Myocyte (in vitro differentiated cells): Measurements from ENCODE around the gene RRP12. TPM values are rescaled to one million over a fixed set of nuclear protein-coding genes. Genes with fewer than 3 reads are reported as not detected.
"Not testable (repeated sequence)": the region's sequence is repeated elsewhere in the genome, so short reads cannot be mapped to it uniquely, and the experiment has no call there.

Experiments used
- DNase-seq: peaks from one replicate; pipeline ENCODE4 v3.0.0-alpha.2; 2012; ENCODE audit warnings: low read depth
- polyA plus RNA-seq: library from polyadenylated mRNA; unstranded; fragments of >200 nt; gene quantifications from one replicate; pipeline ENCODE4 v1.2.1, GENCODE V29; 2012; ENCODE audit warnings: missing spikeins
- total RNA-seq: library from RNA; depleted of rRNA; stranded (reverse); fragments of >200 nt; gene quantifications from 2 replicates; pipeline ENCODE4 v1.2.3, GENCODE V29; 2014

Gene RRP12, protein sequence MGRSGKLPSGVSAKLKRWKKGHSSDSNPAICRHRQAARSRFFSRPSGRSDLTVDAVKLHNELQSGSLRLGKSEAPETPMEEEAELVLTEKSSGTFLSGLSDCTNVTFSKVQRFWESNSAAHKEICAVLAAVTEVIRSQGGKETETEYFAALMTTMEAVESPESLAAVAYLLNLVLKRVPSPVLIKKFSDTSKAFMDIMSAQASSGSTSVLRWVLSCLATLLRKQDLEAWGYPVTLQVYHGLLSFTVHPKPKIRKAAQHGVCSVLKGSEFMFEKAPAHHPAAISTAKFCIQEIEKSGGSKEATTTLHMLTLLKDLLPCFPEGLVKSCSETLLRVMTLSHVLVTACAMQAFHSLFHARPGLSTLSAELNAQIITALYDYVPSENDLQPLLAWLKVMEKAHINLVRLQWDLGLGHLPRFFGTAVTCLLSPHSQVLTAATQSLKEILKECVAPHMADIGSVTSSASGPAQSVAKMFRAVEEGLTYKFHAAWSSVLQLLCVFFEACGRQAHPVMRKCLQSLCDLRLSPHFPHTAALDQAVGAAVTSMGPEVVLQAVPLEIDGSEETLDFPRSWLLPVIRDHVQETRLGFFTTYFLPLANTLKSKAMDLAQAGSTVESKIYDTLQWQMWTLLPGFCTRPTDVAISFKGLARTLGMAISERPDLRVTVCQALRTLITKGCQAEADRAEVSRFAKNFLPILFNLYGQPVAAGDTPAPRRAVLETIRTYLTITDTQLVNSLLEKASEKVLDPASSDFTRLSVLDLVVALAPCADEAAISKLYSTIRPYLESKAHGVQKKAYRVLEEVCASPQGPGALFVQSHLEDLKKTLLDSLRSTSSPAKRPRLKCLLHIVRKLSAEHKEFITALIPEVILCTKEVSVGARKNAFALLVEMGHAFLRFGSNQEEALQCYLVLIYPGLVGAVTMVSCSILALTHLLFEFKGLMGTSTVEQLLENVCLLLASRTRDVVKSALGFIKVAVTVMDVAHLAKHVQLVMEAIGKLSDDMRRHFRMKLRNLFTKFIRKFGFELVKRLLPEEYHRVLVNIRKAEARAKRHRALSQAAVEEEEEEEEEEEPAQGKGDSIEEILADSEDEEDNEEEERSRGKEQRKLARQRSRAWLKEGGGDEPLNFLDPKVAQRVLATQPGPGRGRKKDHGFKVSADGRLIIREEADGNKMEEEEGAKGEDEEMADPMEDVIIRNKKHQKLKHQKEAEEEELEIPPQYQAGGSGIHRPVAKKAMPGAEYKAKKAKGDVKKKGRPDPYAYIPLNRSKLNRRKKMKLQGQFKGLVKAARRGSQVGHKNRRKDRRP (N-terminal part only)
- total RNA-seq = 25.6 and 26.5 TPM in 2 replicates
- polyA plus RNA-seq = 28.1 TPM

DNA sequence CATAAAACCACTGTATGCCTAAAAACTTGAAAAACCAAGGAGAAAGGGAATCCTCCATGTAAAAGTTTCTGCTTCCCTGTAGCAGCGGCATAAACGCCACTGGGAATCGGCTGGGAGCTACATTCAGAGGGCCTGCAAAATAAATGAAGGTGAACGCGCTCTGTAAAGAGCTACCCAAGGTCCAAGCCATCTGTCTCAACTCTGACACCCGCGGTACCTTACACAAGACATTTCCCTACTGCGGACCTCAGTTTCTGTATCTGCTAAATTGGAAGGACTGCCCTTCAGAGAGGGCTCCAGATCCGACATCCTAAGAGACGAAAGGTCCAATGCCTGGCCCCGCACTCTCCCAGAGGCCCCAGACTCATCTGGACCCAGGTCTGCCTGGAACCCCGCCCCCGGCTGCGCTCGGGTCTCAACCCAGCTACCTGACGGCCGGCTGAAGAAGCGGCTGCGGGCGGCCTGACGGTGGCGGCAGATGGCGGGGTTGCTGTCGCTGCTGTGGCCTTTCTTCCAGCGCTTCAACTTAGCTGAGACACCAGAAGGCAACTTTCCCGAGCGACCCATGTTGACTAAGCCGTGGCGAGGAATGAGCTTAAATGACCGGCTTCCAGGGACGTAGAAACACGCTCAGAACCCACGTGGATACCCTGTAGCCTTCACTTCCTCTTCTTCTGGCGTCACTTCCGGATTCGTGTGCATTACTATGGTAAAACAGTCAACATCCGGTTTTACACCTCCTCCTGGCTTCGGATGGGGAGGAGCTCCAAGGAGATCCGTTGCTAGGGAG lies at the start of gene RRP12:
TSS of gene RRP12 (minus strand) at position 676 of the 790 bp plus-strand sequence. CDS start at position 567, 109 bp downstream.
- DNase-seq = peak; percentile 99

DNA sequence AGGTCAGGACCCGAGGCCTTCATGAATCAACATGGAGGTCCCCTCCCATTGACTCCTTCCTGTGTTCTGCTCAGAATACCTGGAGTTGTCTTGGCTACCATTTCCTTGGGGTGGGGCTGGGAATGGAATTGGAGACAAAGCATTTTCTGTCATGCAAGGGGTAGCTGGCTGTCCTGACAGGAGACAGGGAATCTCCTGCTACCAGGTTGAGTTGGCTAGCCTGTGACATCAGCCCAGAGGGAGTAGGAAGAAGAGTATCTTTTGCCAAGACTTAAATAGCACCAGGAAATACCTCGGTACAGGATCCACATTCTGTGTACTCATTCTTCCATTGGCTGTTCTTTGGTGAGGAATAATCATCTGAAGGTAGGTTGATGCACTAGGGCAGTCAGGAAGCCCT lies 49.7 kb upstream of the RRP12 start:
- no peak for DNase-seq

DNA sequence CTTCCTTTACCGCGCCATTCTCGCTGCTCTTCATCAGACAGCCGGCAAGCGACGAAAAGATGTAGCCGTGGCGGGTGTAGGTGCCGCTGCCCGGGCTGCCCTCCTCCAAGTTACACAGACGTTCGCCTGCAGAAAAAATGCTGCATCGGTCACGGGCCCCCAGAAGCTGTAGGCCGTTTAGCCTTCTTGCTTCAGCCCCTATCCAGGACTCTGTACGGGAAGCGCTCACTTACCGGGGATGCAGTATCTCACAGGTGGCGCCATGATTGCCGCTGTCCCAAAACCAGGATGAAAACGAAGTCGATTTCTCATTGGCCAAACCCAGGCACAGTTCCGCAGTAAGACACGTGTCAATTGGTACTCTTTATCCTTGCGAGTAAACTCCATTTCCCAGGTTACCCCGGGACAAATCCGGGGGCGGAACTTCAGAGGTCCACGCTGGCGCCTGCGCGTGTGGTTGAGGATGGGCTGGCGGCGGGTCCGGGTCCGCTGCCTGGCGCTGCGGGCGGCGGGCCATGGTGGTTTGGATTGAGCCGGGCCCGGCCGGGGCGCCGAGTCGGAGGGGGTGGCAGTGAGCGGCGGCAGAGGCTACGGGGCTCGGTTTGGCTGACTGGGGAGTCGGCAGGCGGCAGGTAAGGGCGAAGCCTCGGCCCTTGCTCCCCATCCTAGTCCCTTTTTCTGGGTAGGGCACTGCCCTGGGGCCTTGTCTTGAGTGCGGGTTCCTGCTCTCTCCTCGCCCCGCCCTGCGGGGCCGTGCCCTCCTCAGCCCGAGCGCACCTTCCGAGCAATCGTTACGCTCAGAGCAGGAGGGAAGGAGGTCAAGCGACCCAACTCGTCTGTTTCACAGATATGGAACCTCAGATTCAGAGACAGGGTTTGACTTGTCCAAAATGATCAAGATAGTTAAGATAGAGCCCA lies 44.8 kb upstream of the RRP12 start, which contains the start of the genes EXOSC1 and ZDHHC16:
TSS of gene EXOSC1 (minus strand) at position 285 of the 918 bp plus-strand sequence. CDS start at position 264, 21 bp downstream.
TSS of gene ZDHHC16 (plus strand) at position 454 of the 918 bp plus-strand sequence. CDS start 5,501 bp downstream, outside the sequence.
- peak; percentile 97 for DNase-seq

DNA sequence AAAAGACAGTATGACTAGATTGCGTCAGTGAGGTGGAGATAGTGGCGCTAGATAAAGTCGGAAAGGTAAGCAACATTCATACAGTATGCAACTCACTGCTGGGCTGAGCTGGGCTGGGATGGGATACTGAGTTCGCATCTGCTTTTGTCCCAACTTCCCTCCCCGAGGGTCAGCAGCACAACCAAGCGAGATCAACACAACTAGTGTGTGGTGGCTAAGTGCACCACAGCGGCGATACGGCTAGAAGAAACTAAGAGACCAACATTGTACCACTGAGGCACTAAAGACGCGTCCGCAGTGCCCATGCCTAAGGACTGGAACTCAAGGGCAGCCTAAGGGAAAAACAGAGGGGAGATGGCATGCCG lies 44.2 kb upstream of the RRP12 start:
- DNase-seq = no peak

DNA sequence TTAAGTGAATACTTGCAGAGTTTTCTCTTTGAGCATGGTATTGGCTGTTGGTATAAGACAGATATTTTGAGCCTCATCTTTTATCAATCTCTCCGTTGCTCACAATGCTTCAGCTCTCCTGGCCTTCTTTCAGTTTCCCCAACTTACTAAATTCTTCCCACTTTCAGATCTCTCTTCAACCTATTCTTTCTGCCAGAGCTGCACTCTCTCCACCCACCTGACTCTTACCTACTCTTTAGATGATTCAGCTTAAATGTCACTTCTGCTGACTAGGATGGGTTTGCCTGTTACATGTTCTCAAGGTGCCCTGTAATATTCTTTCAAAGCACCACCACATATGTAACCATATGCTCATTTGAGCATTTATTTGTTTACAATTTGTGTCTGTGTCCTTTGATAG lies 43.1 kb upstream of the RRP12 start:
- no peak for DNase-seq

DNA sequence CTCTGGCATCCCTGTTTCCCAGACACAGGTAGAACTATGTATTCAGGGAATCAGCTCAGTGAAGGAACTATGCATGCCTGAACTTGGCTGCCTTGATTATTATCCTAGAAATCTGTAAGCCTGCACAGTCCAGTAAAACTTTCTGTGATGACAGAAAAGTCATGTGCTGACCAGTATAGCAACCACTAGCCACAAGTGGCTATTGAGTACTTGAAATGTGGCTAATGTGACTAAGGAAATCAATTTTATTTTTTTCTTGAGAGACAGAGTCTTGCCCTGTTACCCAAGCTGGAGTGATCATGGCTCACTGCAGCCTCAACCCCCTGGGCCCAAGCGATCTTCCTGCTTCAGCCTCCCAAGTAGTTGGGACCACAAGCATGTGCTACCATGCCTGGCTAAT lies 41.1 kb upstream of the RRP12 start:
- DNase-seq = no peak

DNA sequence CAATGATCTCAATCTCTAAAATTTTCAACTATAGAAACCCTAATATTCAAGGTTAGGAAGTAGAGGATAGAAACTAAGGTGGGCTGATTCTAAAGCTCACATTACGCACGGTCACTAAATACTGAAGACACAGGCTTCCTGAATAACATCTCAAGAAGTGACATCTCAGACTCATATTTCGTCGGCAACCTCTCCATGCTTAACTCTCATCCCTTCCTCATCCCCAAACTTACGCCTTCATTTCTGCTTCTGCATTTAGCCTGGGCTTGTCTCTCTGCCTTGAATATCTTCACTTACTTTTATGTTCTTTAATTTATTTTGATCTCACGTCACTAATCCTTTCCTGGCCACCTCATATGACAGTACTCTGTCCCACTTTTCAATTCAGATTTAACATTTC lies 34.1 kb upstream of the RRP12 start:
- no peak for DNase-seq

DNA sequence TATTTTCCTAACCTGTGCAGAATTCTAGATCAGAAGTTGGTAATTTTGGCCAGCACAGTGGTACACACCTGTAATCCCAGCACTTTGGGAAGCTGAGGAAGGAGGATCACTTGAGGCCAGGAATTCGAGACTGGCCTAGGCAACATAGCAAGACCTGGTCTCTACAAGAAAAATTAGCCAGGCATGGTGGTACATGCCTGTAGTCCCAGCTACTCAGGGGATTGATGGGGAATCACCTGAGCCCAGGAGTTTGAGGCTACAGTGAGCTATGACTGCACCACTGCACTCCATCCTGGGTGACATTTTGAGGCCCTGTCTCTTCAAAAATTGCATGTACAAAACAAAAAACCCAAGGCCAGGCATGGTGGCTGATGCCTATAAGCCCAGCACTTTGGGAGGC lies 33.4 kb upstream of the RRP12 start:
- DNase-seq = no peak

DNA sequence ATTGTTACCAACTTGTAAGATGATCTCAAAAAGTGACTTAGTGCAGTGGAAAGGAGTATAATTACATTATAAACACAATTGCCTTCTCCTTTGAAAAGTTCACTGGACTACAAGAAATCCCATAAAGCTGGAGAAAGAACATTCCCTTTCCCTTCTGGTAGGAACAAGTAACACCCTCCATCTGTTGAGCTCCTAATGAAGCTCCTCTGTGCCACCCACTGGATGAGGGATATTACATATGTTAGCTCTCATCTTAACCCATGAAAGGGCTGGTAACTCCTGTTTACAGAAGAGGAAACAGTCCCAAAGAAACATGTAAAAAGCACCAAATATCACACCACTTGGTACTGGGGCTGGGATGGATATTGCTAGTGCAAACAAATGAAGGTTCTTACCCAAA lies 32.9 kb upstream of the RRP12 start:
- no peak for DNase-seq

DNA sequence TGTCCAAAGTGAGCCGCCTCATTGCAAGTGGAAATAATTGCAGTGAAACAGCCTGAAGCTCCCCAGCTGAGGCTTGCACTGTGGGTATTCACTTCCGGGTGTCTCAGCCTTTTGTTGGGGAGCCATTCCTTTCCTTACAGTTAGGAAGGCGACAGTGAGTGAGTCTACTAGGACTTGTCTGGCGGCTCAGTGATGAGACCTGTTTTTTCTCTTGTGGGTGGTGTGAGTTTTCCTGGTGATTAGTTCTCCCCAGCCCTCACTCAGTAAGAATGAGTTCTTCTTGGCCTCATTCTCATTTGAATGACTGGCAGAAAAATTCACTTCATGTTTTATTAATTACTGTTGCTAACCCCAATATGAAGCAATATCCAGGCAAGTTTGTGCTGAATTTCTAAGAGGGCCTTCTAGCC lies 27.4 kb upstream of the RRP12 start:
- DNase-seq = no peak

DNA sequence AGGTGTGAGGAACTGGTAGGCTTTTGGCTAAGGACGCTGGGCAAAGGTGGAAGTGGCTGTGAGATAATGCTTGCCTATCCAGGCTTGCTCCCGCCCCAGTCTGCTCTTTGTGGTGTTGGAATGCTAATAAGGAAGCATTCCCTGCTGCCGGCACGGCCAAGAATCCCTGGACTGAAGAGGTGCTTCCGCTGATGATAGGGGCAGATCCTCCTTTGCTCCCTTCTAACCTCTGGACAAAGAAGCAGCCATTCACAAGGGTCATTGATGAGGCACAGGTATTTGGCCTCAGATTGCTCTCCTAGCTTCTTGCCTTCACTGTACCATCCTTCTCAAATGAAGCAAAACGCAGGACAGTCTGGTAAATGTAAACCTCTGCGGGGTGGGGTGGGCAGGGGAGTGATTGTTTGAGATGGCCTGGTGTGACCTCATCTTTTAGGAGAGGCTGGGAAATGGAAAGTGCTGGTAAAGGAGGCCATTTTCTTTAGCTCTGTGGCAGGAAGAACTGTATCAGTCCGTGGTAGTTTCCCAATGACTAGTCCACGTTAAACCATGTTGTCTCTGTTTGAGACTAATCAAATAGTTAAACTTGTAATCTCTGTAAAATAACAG lies 26.5 kb upstream of the RRP12 start:
- DNase-seq = peak; percentile 40

DNA sequence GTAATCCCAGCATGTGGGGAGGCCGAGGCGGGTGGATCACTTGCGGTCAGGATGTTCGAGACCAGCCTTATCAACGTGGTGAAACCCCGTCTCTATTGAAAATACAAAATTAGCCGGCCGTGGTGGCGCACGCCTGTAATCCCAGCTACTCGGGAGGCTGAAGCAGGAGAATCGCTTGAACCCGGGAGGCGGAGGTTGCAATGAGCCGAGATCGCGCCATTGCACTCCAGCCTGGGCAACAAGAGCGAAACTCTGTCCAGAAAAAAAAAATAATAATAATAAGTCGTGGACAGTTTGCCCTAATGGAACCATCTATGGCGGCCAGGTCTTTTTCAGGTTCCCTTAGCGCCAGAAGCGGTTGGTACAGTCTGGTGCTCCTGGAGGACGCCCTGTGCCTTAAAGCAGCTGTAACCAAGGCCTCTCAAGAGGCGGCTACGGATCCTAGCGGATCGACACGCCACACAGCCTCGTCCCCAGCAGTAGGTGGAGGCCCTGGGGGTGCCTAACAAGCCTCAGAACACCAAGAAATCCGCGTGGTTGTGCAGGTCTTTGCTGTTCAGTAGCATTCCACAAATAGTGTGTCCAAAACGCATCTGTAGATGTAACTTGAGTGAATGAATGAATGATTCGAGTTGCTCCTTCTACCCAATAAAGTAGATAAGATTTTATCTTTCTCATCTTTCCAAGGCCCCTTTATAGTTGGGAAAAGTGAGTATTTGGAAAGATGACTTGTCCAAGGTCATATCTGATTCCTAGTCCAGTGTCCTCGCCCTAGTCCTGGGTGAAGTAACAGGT lies 25.8 kb upstream of the RRP12 start:
- DNase-seq = peak; percentile 33

DNA sequence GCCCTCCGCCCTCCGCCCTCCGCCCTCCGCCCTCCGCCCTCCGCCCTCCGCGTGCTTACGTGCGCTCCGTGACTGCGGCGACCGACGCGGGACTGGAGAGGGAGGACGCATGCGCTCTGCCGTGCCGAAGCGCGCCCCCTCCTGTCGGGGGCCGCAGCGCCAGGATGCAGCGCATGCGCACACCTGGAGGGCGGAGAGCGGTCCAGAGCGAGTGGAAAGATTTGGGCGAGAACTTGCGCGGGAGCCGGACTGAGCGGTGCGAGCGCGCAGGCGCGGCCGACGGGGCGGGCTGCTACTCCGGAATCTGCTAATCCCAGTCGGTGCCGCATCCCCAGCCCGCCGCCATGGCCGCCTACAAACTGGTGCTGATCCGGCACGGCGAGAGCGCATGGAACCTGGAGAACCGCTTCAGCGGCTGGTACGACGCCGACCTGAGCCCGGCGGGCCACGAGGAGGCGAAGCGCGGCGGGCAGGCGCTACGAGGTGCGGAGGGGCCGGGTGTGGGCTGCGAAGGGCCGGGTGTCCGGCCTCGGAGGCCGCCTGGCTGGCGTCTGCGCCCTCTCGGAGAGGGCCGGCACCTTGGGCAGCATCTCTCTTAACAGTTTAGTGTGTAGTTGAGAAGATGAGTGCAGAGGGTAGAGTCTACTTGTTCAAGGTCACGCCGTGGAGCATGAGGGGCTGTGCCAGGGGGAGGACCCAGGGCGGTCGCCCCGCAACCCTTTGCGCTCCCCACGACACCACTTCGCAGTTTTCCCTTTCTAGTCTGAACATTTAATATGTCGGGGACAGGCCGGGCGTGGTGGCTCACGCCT lies 25.0 kb upstream of the RRP12 start, which contains the start of gene PGAM1:
TSS of gene PGAM1 (plus strand) at position 228 of the 812 bp plus-strand sequence. CDS start at position 345, 117 bp downstream.
- DNase-seq = peak; percentile 96

DNA sequence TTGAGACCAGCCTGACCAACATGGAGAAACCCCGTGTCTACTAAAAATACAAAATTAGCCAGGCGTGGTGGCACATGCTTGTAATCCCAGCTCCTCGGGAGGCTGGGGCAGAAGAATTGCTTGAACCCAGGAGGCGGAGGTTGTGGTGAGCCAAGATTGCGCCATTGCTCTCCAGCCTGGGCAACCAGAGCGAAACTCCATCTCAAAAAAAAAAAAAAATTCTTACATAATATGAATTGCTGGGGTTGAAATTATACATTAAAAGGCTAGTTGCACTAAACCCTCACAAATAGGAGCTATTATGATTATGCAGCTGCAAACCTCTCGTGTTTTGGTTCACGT lies 22.6 kb upstream of the RRP12 start:
- not testable (repeated sequence) for DNase-seq

DNA sequence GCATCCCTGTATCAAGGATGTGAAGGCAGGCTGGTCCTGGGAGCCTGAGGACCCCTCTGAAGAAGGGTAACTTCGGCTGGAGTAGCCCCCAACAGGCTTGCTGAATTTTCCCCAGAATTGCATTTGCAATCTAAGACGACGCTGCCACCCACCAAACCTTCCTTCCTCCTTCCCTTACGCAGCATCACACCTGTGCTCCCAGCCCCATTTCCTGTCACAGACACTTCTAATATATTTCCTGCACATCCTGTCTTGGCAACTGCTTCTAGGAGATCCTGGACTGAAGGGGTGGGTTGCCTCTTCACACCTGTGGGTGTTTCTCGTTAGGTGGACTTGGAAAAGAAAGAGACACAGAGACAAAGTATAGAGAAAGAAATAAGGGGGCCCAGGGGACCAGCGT lies 15.4 kb upstream of the RRP12 start:
- no peak for DNase-seq

DNA sequence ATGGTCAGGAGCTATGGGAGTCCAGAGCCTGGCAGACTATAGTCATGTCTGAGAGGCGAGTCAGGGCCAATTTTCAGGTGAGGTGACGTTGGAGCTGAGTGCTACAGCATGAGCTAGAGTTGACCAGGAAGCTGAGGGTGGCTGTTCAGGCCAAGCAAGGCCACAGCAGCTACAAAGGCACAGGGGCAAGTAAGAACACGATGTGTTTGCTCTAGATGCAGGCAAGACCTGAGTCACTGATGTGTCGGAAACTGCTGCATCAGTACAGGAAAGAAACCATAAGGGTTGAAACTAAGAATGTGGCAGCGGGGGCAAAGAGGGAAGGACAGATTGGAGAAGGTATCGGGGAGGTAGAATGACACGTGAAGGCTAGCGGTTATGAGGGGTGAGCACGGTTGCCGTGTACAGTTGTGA lies 11.8 kb upstream of the RRP12 start:
- DNase-seq = no peak

DNA sequence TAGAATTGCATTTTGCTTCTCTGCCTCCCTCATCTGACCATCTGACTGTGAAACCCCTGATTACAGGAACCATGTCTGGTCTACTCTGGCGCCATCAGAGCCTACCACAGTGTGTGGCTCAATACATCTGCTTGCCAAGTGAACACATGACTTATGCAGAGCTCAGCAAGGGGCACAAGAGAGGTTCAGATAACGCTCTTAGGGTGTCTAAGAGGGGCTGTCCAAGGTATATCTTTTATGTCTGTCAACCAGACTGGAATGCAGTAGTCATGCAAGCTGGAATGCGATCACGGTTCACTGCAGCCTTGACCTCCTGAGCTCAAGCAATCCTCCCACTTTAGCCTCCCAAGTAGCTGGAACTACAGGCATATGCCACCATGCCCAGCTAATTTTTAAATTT lies 10.3 kb upstream of the RRP12 start:
- no peak for DNase-seq
